Activated CD8-positive, alpha-beta T cell treated with anti-CD3 and anti-CD28 coated beads for 36 hours (primary cell): ENCODE measurements around the gene VAMP4. TPM values are rescaled to one million over a fixed set of nuclear protein-coding genes. Genes with fewer than 3 reads are reported as not detected.
A peak's percentile ranks its signal among the peaks of the same experiment; 100 is the strongest.
"Not testable (repeated sequence)": the region's sequence is repeated elsewhere in the genome, so short reads cannot be mapped to it uniquely, and the experiment has no call there.

Experiments
- ATAC-seq: fragments of 200-7000 bp; cut with Tn5 transposase; one replicate; pipeline ENCODE4 v1.10.0; 2021; ENCODE audit warnings: mild to moderate bottlenecking, moderate library complexity
- CTCF ChIA-PET: fragments of 350-600 bp; sonication (Branson Sonifier 250); formaldehyde crosslinking; loops from one replicate; lab custom pipeline; 2021; ENCODE audit warnings: antibody characterized with exemption; lab: Charles Lee
- POLR2A ChIA-PET: fragments of 350-600 bp; sonication (Branson Sonifier 250); formaldehyde crosslinking; loops from one replicate; lab custom pipeline; 2021; ENCODE audit warnings: antibody characterized with exemption; lab: Charles Lee
- DNase-seq: peaks from one replicate; pipeline ENCODE4 v3.0.0-alpha.2; 2020
- H3K27ac Mint-ChIP-seq: one replicate; pipeline ENCODE4 v1.8.0; 2021; ENCODE audit warnings: mild to moderate bottlenecking, mixed read lengths
- H3K27me3 Mint-ChIP-seq: one replicate; pipeline ENCODE4 v1.8.0; 2021; ENCODE audit warnings: mixed read lengths
- H3K36me3 Mint-ChIP-seq: one replicate; pipeline ENCODE4 v1.8.0; 2021; ENCODE audit warnings: low read depth, mixed read lengths
- H3K4me1 Mint-ChIP-seq: one replicate; pipeline ENCODE4 v1.8.0; 2021; ENCODE audit warnings: low read depth, mixed read lengths
- H3K4me3 Mint-ChIP-seq: one replicate; pipeline ENCODE4 v1.8.0; 2021; ENCODE audit warnings: mild to moderate bottlenecking, moderate library complexity, mixed read lengths
- H3K9me3 Mint-ChIP-seq: one replicate; pipeline ENCODE4 v1.8.0; 2021; ENCODE audit warnings: mixed read lengths
- intact Hi-C: fragments of 100-400 bp; cut with micrococcal nuclease; formaldehyde crosslinking; loops from one replicate; pipeline ENCODE4 v1.10.0; 2022
- total RNA-seq, 2 experiments: library from RNA; stranded (reverse); gene quantifications; one replicate each; pipeline ENCODE4 v1.2.3, GENCODE V29; 2021
- TF ChIP-seq, protein P1 (sequence below): fragments of 200-600 bp; IDR thresholded peaks from one replicate; pipeline ENCODE4 v1.8.0; 2022; ENCODE audit warnings: antibody characterized with exemption, mild to moderate bottlenecking

Gene VAMP4
- total RNA-seq, 2 experiments from 2014 or later: 6.1 to 6.2 TPM

DNA sequence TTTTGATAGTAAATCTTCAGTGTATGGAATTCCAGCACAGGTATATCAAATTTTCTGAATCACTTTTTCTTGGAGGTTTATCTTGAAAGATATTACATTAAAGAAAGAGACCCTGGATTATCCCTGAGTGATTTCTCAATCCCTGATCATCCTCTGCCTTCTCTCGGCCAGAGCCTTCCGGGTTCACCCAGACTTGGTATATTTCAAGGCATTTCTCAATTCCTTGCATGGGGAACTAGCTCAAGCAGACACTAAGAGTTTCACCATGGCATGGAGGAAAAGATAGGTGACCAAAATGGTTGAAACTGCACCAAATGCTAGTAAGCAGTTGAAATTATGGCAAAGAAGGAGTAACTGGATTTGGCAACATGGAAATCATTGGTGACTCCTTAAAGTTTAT lies 5.7 kb downstream of the VAMP4 start:
- H3K27me3 Mint-ChIP-seq: no peaks in the 10 kb centered on the region
- H3K36me3 Mint-ChIP-seq: peaks cover 28% of the 10 kb centered on the region
- H3K27ac Mint-ChIP-seq: peak overlapping the region; percentile 34
- H3K4me3 Mint-ChIP-seq: no peak overlapping the region
- ATAC-seq (no peak), DNase-seq (no peak)
- peaks cover 38% of the 10 kb centered on the region for H3K4me1 Mint-ChIP-seq
- ChIA-PET POLR2A (interaction anchor here (0.7 kb wide), 1 partner anchor 94 kb away, joined by 3 read pairs; no protein-coding TSS in a partner anchor), CTCF (interaction anchor here (1.0 to 3.3 kb wide), 2 partner anchors 9 to 91 kb away, joined by 3 to 19 read pairs; no protein-coding TSS in a partner anchor)
- no peaks in the 10 kb centered on the region for H3K9me3 Mint-ChIP-seq
- intact Hi-C loops: no loop called here
- TF ChIP-seq, protein P1, sequence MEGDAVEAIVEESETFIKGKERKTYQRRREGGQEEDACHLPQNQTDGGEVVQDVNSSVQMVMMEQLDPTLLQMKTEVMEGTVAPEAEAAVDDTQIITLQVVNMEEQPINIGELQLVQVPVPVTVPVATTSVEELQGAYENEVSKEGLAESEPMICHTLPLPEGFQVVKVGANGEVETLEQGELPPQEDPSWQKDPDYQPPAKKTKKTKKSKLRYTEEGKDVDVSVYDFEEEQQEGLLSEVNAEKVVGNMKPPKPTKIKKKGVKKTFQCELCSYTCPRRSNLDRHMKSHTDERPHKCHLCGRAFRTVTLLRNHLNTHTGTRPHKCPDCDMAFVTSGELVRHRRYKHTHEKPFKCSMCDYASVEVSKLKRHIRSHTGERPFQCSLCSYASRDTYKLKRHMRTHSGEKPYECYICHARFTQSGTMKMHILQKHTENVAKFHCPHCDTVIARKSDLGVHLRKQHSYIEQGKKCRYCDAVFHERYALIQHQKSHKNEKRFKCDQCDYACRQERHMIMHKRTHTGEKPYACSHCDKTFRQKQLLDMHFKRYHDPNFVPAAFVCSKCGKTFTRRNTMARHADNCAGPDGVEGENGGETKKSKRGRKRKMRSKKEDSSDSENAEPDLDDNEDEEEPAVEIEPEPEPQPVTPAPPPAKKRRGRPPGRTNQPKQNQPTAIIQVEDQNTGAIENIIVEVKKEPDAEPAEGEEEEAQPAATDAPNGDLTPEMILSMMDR: no peak

DNA sequence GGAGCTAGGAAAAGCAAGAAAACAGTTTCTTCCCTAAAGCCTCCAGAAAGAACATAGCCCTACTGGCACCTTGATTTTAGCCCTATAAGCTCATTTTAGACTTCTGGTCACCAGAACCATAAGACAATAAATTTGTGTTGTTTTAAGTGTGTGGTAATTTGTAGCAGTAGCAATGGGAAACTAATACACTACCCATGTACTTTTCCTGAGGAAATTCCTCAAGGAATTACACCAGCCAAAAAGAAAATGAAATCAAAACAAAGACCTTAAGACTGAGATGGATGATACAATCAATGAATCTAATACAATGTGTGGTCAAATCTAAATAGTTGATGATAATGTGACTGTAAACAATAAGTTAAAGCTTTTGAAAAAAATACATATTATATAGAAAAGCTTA lies 11.8 kb downstream of the VAMP4 start:
- ATAC-seq (no peak), DNase-seq (no peak)
- intact Hi-C loops: no loop called here
- Mint-ChIP-seq H3K4me3 (no peak overlapping the region), H3K27ac (no peak overlapping the region), H3K27me3 (no peaks in the 10 kb centered on the region), H3K36me3 (peaks cover 28% of the 10 kb centered on the region), H3K9me3 (no peaks in the 10 kb centered on the region), H3K4me1 (peaks cover 12% of the 10 kb centered on the region)
- TF ChIP-seq, protein P1: no peak
- POLR2A ChIA-PET: no interaction called here
- CTCF ChIA-PET: interaction anchor here (1.1 to 1.7 kb wide), 3 partner anchors 8 to 85 kb away, joined by 3 to 6 read pairs (median 5); no protein-coding TSS in a partner anchor

DNA sequence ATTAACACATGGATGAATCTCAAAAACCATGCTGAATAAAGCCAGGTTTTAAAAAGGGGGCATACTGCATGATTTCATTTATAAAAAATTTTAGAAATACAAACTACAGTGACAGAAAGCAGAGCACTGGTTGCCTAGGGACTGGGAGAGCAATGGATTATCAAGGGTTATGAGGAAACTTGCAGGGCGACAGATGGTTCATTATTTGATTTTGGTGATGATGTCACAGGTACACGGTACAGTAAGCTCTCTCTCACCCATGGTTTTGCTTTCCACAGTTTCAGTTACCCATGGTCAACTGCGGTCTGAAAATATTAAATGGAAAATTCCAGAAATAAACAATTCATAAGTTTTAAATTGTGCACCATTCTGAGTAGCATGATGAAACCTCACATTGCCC lies 14.1 kb downstream of the VAMP4 start:
- CTCF ChIA-PET: interaction anchor here (1.2 to 1.5 kb wide), 2 partner anchors 9 to 12 kb away, joined by 3 read pairs; no protein-coding TSS in a partner anchor
- peaks cover 42% of the 10 kb centered on the region for H3K36me3 Mint-ChIP-seq
- H3K9me3 Mint-ChIP-seq: peaks cover 11% of the 10 kb centered on the region

DNA sequence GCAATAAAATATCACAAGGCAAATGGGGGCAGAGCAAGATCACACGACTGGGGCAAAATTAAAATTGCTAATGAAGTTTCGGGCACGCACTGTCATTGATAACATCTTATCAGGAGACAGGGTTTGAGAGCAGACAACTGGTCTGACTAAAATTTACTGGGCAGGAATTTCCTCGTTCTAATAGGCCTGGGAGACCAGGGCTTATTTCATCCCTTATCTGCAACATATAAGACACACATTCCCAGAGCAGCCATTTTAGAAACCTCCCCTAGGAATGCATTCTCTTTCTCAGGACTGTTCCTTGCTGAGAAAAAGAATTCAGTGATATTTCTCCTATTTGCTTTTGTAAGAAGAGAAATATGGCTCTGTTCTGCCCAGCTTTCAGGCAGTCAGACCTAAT lies 18.7 kb downstream of the VAMP4 start:
- ATAC-seq, intact Hi-C loops, H3K4me3 Mint-ChIP-seq, H3K27ac Mint-ChIP-seq, POLR2A ChIA-PET, H3K27me3 Mint-ChIP-seq, CTCF ChIA-PET, DNase-seq, H3K4me1 Mint-ChIP-seq: not testable (repeated sequence)
- Mint-ChIP-seq H3K36me3 (peaks cover 43% of the 10 kb centered on the region), H3K9me3 (peaks cover 11% of the 10 kb centered on the region)

More for the DNA sequence above, 14.1 kb downstream of the VAMP4 start:
- Mint-ChIP-seq H3K27me3 (no peaks in the 10 kb centered on the region), H3K4me3 (no peak overlapping the region), H3K4me1 (peaks cover 10% of the 10 kb centered on the region), H3K27ac (no peak overlapping the region)
- intact Hi-C loops: no loop called here
- no peak for DNase-seq
- POLR2A ChIA-PET: no interaction called here
- no peak for ATAC-seq
- TF ChIP-seq, protein P1: no peak

DNA sequence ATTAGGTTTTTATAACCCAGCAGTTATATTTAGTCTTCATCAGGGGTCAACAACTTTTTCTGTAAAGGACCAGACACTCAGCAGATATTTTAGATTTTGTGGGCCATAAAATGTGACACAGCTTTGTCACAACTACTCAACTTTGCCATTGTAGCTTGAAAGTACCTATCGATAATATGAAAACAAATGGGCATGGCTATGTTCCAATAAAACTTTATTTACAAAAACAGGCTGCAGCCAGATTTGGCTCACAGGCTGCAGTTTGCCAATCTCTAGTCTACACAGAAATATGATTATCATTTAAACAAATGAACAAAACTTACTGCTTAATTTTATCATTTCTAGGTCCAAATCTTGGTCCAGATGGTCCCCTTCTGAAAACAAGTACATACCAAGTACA lies 23.0 kb downstream of the VAMP4 start:
- Mint-ChIP-seq H3K27ac (no peak overlapping the region), H3K4me3 (no peak overlapping the region), H3K36me3 (peaks cover 14% of the 10 kb centered on the region), H3K9me3 (peaks cover 11% of the 10 kb centered on the region), H3K27me3 (no peaks in the 10 kb centered on the region), H3K4me1 (peaks cover 10% of the 10 kb centered on the region)
- POLR2A ChIA-PET: no interaction called here
- intact Hi-C loops: loop anchor here (10.0 kb wide), 1 partner anchor 64 kb away; the partner anchor contains the start of gene MYOC
- DNase-seq (no peak), ATAC-seq (no peak)
- CTCF ChIA-PET: interaction anchor here (0.9 to 1.4 kb wide), 4 partner anchors 9 to 501 kb away, joined by 3 to 5 read pairs (median 4); no protein-coding TSS in a partner anchor
- TF ChIP-seq, protein P1: no peak
